GM12875 (cell line): ENCODE data around the gene CAPN12.
"Not testable (repeated sequence)": the region's sequence is repeated elsewhere in the genome, so short reads cannot be mapped to it uniquely, and the experiment has no call there.

Source experiments
- H3K4me3 ChIP-seq: one replicate; pipeline ENCODE4 v1.5.1; 2011; ENCODE audit warnings: low read depth, low read length, control low read depth
- TF ChIP-seq, protein P1 (sequence below): IDR thresholded peaks from 2 replicates; pipeline ENCODE4 v1.5.1; 2011; ENCODE audit warnings: low read depth, mild to moderate bottlenecking, control low read depth, inconsistent platforms, low read length, moderate library complexity, borderline replicate concordance; ENCODE audit not compliant: insufficient read depth

Gene CAPN12

DNA sequence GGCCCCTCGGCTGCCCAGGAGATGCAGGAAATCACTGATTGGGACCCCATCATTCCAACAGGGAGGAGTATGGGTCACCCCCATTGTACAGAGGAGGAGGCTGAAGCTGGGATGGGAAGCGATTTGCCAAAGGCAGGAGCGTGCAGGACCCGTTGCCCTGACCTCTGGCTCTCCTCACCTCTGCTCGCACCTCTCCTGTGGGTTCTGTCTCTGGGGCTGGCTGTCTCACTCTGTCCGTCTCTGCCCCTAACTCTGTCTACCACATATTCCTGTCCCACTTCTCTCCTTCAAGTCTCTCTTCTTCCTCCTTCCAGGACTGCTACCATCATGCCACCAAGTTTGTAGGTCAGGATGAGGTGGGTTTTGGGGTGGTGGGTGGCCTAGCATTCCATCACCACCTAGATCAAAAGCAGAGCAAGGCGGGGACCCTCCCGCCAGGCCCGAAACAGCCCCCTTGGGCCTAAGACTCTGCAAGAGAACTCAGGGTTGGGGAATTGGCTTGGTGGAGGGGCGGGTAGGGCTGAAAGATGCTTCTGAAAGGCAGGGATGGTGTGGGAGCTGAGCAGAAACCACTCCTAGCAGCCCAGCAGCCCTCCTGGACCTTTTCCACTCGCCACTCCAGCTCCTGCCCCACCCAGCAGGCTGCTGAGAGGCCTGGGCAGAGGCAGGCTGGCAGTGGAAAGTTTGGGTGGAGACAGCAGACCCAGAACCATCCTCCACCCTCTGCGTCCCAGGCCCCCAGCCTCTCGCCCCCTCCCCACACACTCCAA is 30.1 kb upstream of the CAPN12 start:
- TF ChIP-seq, protein P1, sequence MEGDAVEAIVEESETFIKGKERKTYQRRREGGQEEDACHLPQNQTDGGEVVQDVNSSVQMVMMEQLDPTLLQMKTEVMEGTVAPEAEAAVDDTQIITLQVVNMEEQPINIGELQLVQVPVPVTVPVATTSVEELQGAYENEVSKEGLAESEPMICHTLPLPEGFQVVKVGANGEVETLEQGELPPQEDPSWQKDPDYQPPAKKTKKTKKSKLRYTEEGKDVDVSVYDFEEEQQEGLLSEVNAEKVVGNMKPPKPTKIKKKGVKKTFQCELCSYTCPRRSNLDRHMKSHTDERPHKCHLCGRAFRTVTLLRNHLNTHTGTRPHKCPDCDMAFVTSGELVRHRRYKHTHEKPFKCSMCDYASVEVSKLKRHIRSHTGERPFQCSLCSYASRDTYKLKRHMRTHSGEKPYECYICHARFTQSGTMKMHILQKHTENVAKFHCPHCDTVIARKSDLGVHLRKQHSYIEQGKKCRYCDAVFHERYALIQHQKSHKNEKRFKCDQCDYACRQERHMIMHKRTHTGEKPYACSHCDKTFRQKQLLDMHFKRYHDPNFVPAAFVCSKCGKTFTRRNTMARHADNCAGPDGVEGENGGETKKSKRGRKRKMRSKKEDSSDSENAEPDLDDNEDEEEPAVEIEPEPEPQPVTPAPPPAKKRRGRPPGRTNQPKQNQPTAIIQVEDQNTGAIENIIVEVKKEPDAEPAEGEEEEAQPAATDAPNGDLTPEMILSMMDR, result no peak
- no peak overlapping the region for H3K4me3 ChIP-seq

DNA sequence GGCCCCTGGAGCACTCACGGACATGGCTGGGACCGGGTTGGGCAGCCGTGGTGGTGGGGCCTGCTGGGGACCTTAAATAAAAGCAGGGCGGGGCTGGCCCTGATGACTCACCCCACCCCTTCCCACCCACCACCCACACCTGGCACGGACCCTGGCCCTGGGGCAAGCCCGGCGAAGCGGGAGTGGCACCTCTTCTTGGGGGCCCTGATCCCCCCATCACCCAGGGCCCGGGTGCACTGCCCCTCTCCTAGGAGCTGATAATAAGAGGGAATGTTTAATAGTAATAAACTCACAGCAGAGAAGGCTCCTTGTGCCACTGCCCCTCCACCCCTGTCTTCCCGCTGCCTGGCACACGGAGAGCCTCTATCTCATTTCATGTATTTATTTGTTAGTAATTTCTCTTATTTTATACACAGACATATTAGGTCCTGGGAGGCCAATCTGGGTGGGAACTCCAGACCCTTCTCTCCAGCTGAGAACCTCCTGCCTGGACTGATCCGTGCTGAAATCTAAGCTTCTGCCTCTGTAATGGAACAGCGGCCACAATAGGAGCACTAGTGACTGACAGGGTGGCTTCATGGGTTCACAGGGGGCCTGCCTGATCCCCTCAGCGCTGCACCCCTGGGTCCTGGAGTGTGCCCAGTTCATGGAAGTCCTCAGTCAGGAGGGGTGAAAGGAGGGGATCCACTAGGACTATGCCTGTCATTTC is 29.3 kb upstream of the CAPN12 start, which contains the start of gene LGALS7:
Gene LGALS7, minus strand, starts transcription at position 49 of the 709 bp plus-strand sequence. Its CDS starts 25 bp downstream, at position 24.
- no peak within 1 kb of the TSS for H3K4me3 ChIP-seq
- TF ChIP-seq, protein P1, result no peak

DNA sequence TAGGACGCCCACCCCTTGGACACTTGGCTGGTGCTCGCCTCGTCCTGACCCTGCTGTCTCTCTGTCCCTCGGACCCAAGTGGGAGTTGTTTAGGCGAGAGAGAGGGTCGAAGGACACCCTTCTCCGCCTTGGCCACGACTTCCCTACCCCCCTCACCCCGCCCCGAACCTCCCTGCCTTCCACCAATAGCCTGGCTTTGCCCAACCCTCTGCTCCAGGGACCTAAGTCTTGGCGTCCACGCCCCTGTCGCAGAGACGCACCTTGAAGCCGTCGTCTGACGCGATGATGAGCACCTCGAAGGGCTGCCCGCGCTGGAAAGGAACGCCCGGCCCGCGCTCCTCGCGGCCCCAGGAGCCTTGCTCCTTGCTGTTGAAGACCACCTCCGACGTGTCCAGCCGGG is 27.3 kb upstream of the CAPN12 start:
- not testable (repeated sequence) for H3K4me3 ChIP-seq

DNA sequence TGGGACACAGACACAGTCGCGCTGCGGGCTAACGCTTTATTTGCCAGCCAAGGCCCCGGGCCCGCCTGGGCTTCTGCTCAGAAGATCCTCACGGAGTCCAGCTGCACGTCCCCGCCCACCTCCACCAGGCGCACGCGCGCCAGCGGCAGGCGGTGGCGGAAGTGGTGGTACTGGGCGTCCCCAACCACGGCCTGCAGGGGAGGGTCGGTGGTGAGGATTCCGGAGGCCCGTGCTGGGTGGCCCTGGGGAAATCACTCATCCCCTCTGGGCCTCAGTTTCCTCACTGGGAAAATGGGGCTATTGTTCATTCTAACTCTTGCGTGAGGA is 26.6 kb upstream of the CAPN12 start:
- not testable (repeated sequence) for H3K4me3 ChIP-seq

DNA sequence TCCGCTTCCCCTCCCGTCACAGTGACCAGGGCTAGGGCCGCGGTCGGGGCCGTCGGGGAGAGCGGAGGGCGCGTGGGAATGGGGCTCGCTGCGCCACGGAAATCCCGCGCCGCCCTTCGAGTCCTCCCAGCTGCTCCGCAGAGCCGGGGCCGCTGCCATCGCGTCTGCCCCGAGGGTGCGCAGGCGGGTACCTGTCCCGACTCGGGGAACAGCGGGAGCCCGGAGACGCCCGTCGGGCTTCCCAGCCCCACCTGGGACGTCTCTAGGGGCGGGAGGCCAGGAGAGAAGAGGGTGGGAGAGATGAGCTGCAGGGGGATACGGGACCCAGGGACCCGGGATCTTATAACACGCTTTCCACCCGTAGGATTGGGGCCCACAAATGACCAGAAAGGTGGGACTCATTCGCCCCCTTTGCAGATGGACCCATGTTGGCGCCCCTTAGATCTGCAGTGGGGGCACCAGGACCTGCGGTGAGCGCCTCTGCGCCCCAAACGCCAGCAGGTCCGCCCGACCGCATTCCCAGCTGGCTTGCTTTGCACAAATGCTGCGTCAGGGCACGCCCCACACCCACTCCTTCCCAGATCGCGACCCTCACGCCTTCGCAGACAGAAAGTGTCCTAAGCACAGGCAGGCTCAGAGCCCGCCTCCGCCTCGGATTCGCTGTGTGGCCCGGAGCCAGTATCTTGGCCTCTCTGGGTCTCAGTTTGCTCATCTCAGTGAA is 26.1 kb upstream of the CAPN12 start:
- H3K4me3 ChIP-seq, result peak overlapping the region; percentile 5

DNA sequence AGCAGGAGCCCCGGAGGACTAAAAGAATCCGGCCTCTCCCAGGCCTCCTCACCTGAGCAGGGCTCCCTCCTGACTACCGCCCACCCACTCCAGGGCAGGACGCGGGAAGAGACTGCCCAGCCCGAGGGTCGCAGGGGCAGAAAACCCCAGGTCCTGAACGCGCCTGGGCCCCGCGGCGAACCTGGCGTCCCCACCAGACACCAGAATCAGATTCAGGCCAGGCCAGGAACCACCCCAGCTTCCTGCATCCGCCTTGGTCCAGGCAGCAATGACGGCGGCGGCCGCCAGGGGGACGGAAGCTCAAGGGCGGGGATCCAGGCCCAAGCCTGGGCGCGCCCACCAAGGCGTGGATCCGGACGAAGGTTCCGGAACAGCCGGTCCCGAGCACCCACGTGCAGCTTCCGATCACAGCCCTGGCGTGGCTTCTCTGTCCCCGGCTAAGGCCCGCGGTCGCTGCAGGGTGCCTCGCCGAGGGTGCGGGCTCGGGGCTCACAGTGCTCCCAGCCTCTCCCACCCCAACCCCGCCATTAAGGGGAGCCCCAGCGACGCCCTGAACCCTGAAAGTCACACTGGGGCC is 25.4 kb upstream of the CAPN12 start:
- TF ChIP-seq, protein P1, result peak; percentile 78
- peak overlapping the region; percentile 5 for H3K4me3 ChIP-seq

DNA sequence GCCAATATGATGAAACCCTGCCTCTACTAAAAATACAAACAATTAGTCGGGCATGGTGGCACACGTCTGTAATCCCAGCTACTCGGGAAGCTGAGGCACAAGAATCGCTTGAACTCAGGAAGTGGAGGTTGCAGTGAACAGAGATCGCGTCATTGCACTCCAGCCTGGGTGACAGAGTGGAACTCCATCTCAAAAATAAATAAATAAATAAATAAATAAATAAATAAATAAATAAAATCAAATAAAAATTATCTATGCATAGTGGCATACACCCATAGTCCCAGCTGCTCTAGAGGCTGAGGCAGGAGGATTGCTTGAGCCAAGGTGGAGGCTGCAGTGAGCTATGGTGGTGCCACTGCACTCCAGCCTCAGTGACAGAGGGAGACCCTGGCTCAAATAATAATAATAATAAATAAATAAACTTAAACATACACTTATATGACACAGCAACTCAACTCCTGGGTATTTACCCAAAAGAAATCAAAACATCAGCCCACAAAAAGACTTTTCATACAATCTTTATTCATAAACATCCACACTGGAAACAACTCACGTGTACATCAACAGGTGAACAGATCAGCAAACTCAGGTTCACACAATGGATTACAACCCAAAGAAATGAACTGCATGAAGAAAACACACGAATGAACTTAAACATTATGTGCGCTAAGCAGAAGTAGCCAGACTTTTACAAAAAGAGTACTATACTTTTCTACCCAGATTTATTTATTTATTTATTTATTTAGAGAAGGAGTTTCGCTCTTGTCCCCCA is 22.2 kb upstream of the CAPN12 start:
- TF ChIP-seq, protein P1, result no peak

DNA sequence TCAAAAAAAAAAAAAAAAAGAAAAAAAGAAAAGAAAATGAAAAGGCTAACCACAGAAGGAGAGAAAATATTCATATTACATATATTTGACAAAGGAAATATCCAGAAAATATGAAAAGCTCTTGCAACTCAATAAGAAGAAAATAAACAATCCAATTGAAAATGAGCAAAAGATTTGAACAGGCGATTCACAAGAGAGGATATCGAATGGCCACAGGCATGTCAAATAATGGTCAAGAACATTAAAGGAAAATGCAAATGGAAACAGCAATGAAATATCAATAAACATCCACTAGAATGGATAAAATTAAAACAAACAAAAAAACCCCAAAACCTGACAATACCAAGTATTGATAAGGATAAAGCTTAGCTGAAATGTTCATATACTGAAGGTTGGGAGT is 20.9 kb upstream of the CAPN12 start:
- TF ChIP-seq, protein P1, result no peak
- H3K4me3 ChIP-seq, result no peak overlapping the region

More for the DNA sequence above, 22.2 kb upstream of the CAPN12 start:
- H3K4me3 ChIP-seq, result no peak overlapping the region
